Mesenchymal stem cell (in vitro differentiated cells and primary cell): ENCODE measurements around the gene RAPGEFL1.
A peak's percentile ranks its signal among the peaks of the same experiment; 100 is the strongest.
"Not testable (repeated sequence)": the region's sequence is repeated elsewhere in the genome, so short reads cannot be mapped to it uniquely, and the experiment has no call there.

ENCODE experiments used
- DNase-seq: peaks from one replicate; pipeline ENCODE4 v3.0.0-alpha.2; 2013
- H2AFZ ChIP-seq: one replicate; pipeline ENCODE4 v1.6.1; 2013; ENCODE audit warnings: low read depth, mild to moderate bottlenecking, control low read depth, inconsistent platforms, low read length, moderate library complexity
- H2AK5ac ChIP-seq: 2 replicates; pipeline ENCODE4 v1.6.1; 2013; ENCODE audit warnings: low read length, moderate library complexity, mild to moderate bottlenecking, inconsistent platforms; ENCODE audit not compliant: severe bottlenecking
- H2BK120ac ChIP-seq: one replicate; pipeline ENCODE4 v1.6.1; 2013; ENCODE audit warnings: low read depth, mild to moderate bottlenecking, inconsistent platforms, low read length, moderate library complexity
- H2BK12ac ChIP-seq, 2 experiments: one replicate each; pipeline ENCODE4 v1.6.1; 2013; ENCODE audit warnings: inconsistent platforms in 2 of 2, low read length in 2 of 2, mild to moderate bottlenecking in 2 of 2, moderate library complexity in 2 of 2, control low read depth in 1 of 2
- H2BK15ac ChIP-seq: one replicate; pipeline ENCODE4 v1.6.1; 2013; ENCODE audit warnings: mild to moderate bottlenecking, low read depth, inconsistent platforms; ENCODE audit not compliant: poor library complexity, severe bottlenecking
- H2BK5ac ChIP-seq: 2 replicates; pipeline ENCODE4 v1.6.1; 2013; ENCODE audit warnings: low read depth, mild to moderate bottlenecking, low read length, control low read depth, inconsistent platforms; ENCODE audit not compliant: poor library complexity, severe bottlenecking
- H3K14ac ChIP-seq, 2 experiments: one replicate each; pipeline ENCODE4 v1.6.1; 2013; ENCODE audit warnings: inconsistent platforms in 2 of 2, low read length in 2 of 2, control low read depth in 1 of 2, mild to moderate bottlenecking in 1 of 2, moderate library complexity in 1 of 2
- H3K18ac ChIP-seq, 2 experiments: one replicate each; pipeline ENCODE4 v1.6.1; 2013; ENCODE audit warnings: inconsistent platforms in 2 of 2, low read length in 2 of 2, control low read depth in 1 of 2, low read depth in 1 of 2, mild to moderate bottlenecking in 1 of 2
- H3K23ac ChIP-seq, 2 experiments: one replicate each; pipeline ENCODE4 v1.6.1; 2013; ENCODE audit warnings: inconsistent platforms in 2 of 2, low read length in 2 of 2, mild to moderate bottlenecking in 2 of 2, moderate library complexity in 2 of 2, control low read depth in 1 of 2
- H3K27ac ChIP-seq: 2 replicates; pipeline ENCODE4 v1.5.1; 2013; ENCODE audit warnings: mild to moderate bottlenecking, moderate library complexity, low read length, control low read depth, inconsistent platforms; ENCODE audit not compliant: poor library complexity, severe bottlenecking
- H3K27me3 ChIP-seq, 2 experiments: 2 replicates each; pipeline versions ENCODE4 v1.6.1 to v1.7.0; 2013; ENCODE audit warnings: low read length in 2 of 2, mild to moderate bottlenecking in 2 of 2, moderate library complexity in 2 of 2, control low read depth in 1 of 2, inconsistent platforms in 1 of 2; ENCODE audit not compliant: control insufficient read depth in 1 of 2, insufficient read depth in 1 of 2
- H3K36me3 ChIP-seq, 2 experiments: 2 replicates each; pipeline versions ENCODE4 v1.6.1 to v1.7.0; 2013; ENCODE audit warnings: low read length in 2 of 2, control low read depth in 1 of 2, inconsistent platforms in 1 of 2, low read depth in 1 of 2, mild to moderate bottlenecking in 1 of 2; ENCODE audit not compliant: insufficient read depth in 2 of 2, control insufficient read depth in 1 of 2
- H3K4ac ChIP-seq, 2 experiments: one replicate each; pipeline ENCODE4 v1.6.1; 2013; ENCODE audit warnings: inconsistent platforms in 2 of 2, low read length in 2 of 2, mild to moderate bottlenecking in 2 of 2, moderate library complexity in 2 of 2, control low read depth in 1 of 2, low read depth in 1 of 2
- H3K4me1 ChIP-seq: 2 replicates; pipeline ENCODE4 v1.6.1; 2013; ENCODE audit warnings: low read depth, low read length, control low read depth; ENCODE audit not compliant: control insufficient read depth, insufficient read depth
- H3K4me2 ChIP-seq: 2 replicates; pipeline ENCODE4 v1.6.1; 2013; ENCODE audit warnings: low read length, mild to moderate bottlenecking, inconsistent platforms; ENCODE audit not compliant: poor library complexity, severe bottlenecking
- H3K4me3 ChIP-seq, 2 experiments: 2 replicates each; pipeline versions ENCODE4 v1.5.1 to v1.7.0; 2013; ENCODE audit warnings: low read length in 2 of 2, mild to moderate bottlenecking in 2 of 2, control low read depth in 1 of 2, low read depth in 1 of 2; ENCODE audit not compliant: insufficient read depth in 1 of 2
- H3K79me1 ChIP-seq: replicated peaks from 2 replicates; pipeline ENCODE4 v1.6.1; 2013; ENCODE audit warnings: mild to moderate bottlenecking, control low read depth, low read length, inconsistent platforms; ENCODE audit not compliant: poor library complexity, severe bottlenecking
- H3K9ac ChIP-seq: 2 replicates; pipeline ENCODE4 v1.7.0; 2013; ENCODE audit warnings: mild to moderate bottlenecking, low read length, moderate library complexity
- H3K9me3 ChIP-seq: 2 replicates; pipeline ENCODE4 v1.7.0; 2013; ENCODE audit warnings: mild to moderate bottlenecking, low read length; ENCODE audit not compliant: control insufficient read depth
- H4K8ac ChIP-seq: one replicate; pipeline ENCODE4 v1.6.1; 2013; ENCODE audit warnings: inconsistent platforms, mild to moderate bottlenecking, low read length, moderate library complexity
- H4K91ac ChIP-seq: one replicate; pipeline ENCODE4 v1.6.1; 2013; ENCODE audit warnings: mild to moderate bottlenecking, low read length, inconsistent platforms
- WGBS: methylation state at CpG from one replicate; pipeline ENCODE4 v1.1.7; 2013; ENCODE audit warnings: mixed read lengths; 5-methylcytosine and 5-hydroxymethylcytosine counted together

Gene RAPGEFL1

DNA sequence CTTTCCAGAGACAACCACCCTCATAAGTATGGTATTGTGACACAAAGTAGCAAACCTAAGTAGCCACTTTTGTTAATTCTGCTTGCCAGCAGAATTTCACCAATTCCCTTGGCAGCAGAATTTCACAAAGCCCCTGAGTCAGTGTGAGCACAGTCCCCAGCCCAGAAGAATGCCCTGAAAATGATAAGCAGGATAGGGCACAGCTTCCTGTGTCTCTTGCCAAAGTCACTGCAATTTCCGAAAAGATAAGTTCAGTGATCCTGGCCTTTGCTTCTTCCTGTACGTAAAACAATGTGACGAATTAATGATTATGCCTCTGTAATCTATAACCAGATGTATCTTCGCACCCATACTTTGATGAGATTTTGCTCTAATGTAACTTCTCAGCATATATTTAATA lies 25.9 kb downstream of the RAPGEFL1 start:
- no peak overlapping the region for H2AK5ac ChIP-seq
- H2BK15ac ChIP-seq, result no peak overlapping the region
- no peak overlapping the region for H3K4me3 ChIP-seq
- H3K23ac ChIP-seq, result no peak overlapping the region
- no peak overlapping the region for H3K27ac ChIP-seq
- H2BK5ac ChIP-seq, result no peak overlapping the region
- no peak overlapping the region for H4K91ac ChIP-seq
- no peaks in the 10 kb centered on the region for H3K9me3 ChIP-seq
- no peaks in the 10 kb centered on the region for H3K79me1 ChIP-seq
- H3K27me3 ChIP-seq, result peaks cover 0 to 3% of the 10 kb centered on the region in 2 experiments
- no peak overlapping the region for H3K9ac ChIP-seq
- H3K36me3 ChIP-seq, result no peaks in the 10 kb centered on the region
- no peak for DNase-seq
- no peak overlapping the region for H2BK120ac ChIP-seq
- H2AFZ ChIP-seq, result no peak overlapping the region
- no peaks in the 10 kb centered on the region for H3K4me1 ChIP-seq
- 96% methylated on average over 4 of the region's 4 CpGs for WGBS
- no peak overlapping the region for H3K4me2 ChIP-seq
- no peak overlapping the region for H3K18ac ChIP-seq
- H2BK12ac ChIP-seq, result no peak overlapping the region
- H3K4ac ChIP-seq, result no peak overlapping the region
- no peak overlapping the region for H3K14ac ChIP-seq
- no peak overlapping the region for H4K8ac ChIP-seq

DNA sequence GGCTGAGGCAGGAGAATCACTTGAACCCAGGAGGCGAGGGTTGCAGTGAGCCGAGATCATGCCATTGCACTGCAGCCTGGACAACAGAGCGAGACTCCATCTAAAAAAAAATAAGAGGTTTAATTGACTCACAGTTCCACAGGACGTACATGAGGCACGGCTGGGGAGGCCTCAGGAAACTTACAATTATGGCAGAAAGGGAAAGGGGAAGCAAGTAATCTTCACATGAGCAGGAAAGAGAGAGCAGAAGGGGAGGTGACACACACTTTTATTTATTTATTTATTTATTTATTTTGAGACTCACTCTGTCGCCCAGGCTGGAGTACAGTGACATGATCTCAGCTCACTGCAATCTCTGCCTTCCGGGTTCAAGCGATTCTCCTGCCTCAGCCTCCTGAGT lies 28.9 kb downstream of the RAPGEFL1 start:
- H3K23ac ChIP-seq, DNase-seq, H4K8ac ChIP-seq, H3K27me3 ChIP-seq, H3K79me1 ChIP-seq, H3K9me3 ChIP-seq, H3K4ac ChIP-seq, H2BK12ac ChIP-seq, H2BK15ac ChIP-seq, H3K4me3 ChIP-seq, H3K36me3 ChIP-seq, H2BK120ac ChIP-seq, H3K18ac ChIP-seq, H4K91ac ChIP-seq, H3K14ac ChIP-seq, H2AFZ ChIP-seq, H3K27ac ChIP-seq, H2BK5ac ChIP-seq, H3K4me1 ChIP-seq, H2AK5ac ChIP-seq, H3K4me2 ChIP-seq, H3K9ac ChIP-seq: not testable (repeated sequence)
- 86% methylated on average over 8 of the region's 8 CpGs for WGBS

DNA sequence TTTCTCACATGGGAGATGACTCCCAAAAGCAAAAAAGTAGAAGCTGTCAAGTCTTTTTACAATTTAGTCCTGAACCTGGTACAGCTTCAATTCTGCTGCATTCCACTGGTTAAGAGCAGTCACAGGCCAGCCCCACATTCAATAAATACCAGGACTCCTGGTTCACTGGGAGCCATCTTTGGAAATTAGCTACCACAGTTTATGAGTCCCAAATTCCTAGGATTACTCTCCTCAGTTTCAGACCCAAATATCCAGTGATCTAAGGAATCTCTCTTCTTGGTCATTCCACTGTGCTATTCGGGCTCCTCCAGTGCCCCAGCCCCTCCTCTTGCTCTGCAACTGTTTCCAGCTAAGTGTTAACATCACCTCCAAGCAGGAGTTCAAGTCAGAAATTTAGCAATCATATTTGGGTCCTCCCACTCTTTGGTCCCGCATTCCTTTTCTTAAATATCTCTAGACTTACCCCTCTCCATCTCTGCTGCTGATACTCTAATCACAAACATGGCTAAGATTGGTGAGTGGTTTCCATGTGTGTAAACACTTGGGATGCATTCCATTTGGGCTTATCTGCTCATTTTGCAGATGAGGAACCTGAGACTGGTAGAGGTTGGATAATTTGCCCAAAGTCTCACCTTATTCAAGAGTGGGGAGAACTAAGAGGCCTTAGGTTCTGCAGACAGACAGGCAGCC lies 32.3 kb downstream of the RAPGEFL1 start:
- WGBS, result 15% methylated on average over 1 of the region's 2 CpGs
- DNase-seq, result peak; percentile 22
- peaks cover 4% of the 10 kb centered on the region for H3K4me1 ChIP-seq

DNA sequence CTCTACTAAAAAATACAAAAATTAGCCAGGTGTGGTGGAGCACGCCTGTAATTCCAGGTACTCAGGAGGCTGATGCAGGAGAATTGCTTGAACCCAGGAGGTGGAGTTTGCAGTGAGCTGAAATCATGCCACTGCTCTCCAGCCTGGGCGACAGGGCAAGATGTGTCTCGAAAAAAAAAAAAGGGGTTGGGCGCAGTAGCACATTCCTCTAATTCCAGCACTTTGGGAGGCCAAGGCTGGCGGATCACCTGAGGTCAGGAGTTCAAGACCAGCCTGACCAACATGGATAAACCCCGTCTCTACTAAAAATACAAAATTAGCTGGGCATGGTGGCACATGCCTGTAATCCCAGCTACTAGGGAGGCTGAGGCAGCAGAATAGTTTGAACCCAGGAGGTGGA lies 36.6 kb downstream of the RAPGEFL1 start:
- H3K23ac ChIP-seq, DNase-seq, H3K9ac ChIP-seq, H2AFZ ChIP-seq, H3K18ac ChIP-seq, H3K27ac ChIP-seq, H3K9me3 ChIP-seq, H2BK120ac ChIP-seq, H2AK5ac ChIP-seq, H4K8ac ChIP-seq, H3K27me3 ChIP-seq, H3K4me1 ChIP-seq, H3K4me3 ChIP-seq, H2BK5ac ChIP-seq, H2BK12ac ChIP-seq, H3K79me1 ChIP-seq, H3K4me2 ChIP-seq, H3K14ac ChIP-seq, H2BK15ac ChIP-seq, H3K4ac ChIP-seq, H3K36me3 ChIP-seq, H4K91ac ChIP-seq: not testable (repeated sequence)
- 87% methylated on average over 5 of the region's 6 CpGs for WGBS

More for the DNA sequence above, 32.3 kb downstream of the RAPGEFL1 start:
- no peaks in the 10 kb centered on the region for H3K36me3 ChIP-seq
- no peaks in the 10 kb centered on the region for H3K27me3 ChIP-seq
- H3K9me3 ChIP-seq, result no peaks in the 10 kb centered on the region
- no peaks in the 10 kb centered on the region for H3K79me1 ChIP-seq
- no peak overlapping the region for H3K23ac ChIP-seq
- no peak overlapping the region for H3K18ac ChIP-seq
- no peak overlapping the region for H2BK120ac ChIP-seq
- H3K4me2 ChIP-seq, result no peak overlapping the region
- no peak overlapping the region for H4K91ac ChIP-seq
- H3K27ac ChIP-seq, result peak overlapping the region; percentile 76
- H3K4me3 ChIP-seq, result no peak overlapping the region
- H2BK15ac ChIP-seq, result no peak overlapping the region
- no peak overlapping the region for H2AFZ ChIP-seq
- no peak overlapping the region for H2BK12ac ChIP-seq
- H4K8ac ChIP-seq, result no peak overlapping the region
- H3K9ac ChIP-seq, result no peak overlapping the region
- no peak overlapping the region for H2AK5ac ChIP-seq
- no peak overlapping the region for H3K14ac ChIP-seq
- no peak overlapping the region for H2BK5ac ChIP-seq
- H3K4ac ChIP-seq, result no peak overlapping the region
